Measurements from ENCODE around the gene SPINT1. TPM values are rescaled to one million over a fixed set of nuclear protein-coding genes. Genes with fewer than 3 reads are reported as not detected.

The SPINT1 gene
- total RNA-seq, 1 experiment from 2014 or later: 123 TPM

DNA sequence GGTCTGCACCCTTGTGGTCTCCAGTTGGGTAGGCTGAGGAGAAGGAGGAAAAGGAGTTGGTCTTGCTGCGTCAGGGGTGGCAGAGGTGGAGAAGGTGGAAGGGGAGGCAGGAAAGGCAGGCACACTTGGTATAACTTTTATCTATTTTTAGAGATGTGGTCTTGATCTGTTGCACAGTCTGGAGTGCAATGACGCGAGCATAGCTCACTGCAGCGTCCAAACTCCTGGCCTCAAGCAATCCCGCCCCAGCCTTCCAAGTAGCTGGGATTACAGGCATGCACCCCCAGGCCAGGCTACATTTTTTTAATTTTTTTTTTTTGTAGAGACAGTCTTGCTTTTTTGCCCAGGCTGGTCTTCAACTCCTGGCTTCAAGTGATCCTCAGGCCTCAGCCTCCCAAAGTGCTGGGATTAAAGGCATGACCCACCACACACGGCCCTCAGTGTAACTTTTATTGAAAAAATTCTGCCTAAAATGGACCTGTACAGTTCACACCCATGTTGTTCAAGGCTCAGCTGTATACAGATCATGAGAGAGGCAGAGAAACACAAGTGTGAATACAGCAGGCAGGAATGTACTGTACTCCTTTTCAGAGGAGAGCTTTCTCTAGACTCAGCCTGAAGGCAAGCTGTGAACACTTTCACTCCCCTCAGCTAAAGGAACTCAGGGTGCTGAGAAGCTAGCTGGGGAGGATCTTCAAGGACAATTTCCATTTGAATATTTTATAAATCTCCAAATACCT lies 32.3 kb downstream of the SPINT1 start:
- no peak for DNase-seq (ENCODE audit: low read depth, low spot score)

More for the DNA sequence above, 32.3 kb downstream of the SPINT1 start:
- BruUV-seq (replicated peaks): no TSS peak
- no peak for ATAC-seq
- no peak for TF ChIP-seq EZH2 (IDR thresholded peaks at IDR 0.05)
- TF ChIP-seq EZH2phosphoT487 (IDR thresholded peaks at IDR 0.05; ENCODE audit: borderline replicate concordance): no peak
- TF ChIP-seq POLR2A (IDR thresholded peaks at IDR 0.05; ENCODE audit: borderline replicate concordance, extremely low read depth, insufficient read depth, insufficient read length): no peak
- no peak for TF ChIP-seq POLR2AphosphoS5 (IDR thresholded peaks at IDR 0.05; ENCODE audit: low read depth, low read length)
- no peak for TF ChIP-seq RAD21 (IDR thresholded peaks at IDR 0.05; ENCODE audit: low read depth)
- no peak for TF ChIP-seq SRF (IDR thresholded peaks at IDR 0.05; ENCODE audit: low read depth)
- TF ChIP-seq ZNF274 (IDR thresholded peaks at IDR 0.05; ENCODE audit: low read depth, low read length): no peak
- TF ChIP-seq, protein P1, sequence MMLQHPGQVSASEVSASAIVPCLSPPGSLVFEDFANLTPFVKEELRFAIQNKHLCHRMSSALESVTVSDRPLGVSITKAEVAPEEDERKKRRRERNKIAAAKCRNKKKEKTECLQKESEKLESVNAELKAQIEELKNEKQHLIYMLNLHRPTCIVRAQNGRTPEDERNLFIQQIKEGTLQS (IDR thresholded peaks at IDR 0.05): no peak
- no peak for TF ChIP-seq SIN3A (IDR thresholded peaks at IDR 0.05; ENCODE audit: low read depth)
- TF ChIP-seq YY1 (IDR thresholded peaks at IDR 0.05; ENCODE audit: extremely low read depth, insufficient replicate concordance, low read depth, low read length): no peak
- no peak for TF ChIP-seq CEBPB (IDR thresholded peaks at IDR 0.05; ENCODE audit: low read depth)
- TF ChIP-seq SP1 (IDR thresholded peaks at IDR 0.05; ENCODE audit: low read depth): no peak
- no peak for TF ChIP-seq ELF1 (IDR thresholded peaks at IDR 0.05; ENCODE audit: borderline replicate concordance, low read depth)
- no peak for TF ChIP-seq JUND (IDR thresholded peaks at IDR 0.05)
- TF ChIP-seq EGR1 (IDR thresholded peaks at IDR 0.05; ENCODE audit: low read depth): no peak
- no peak for TF ChIP-seq MAX (IDR thresholded peaks at IDR 0.05)
- TF ChIP-seq ZBTB33 (IDR thresholded peaks at IDR 0.05; ENCODE audit: extremely low read depth, insufficient replicate concordance, low read length): no peak
- no peak for TF ChIP-seq REST (IDR thresholded peaks at IDR 0.05; ENCODE audit: low read depth)
- TF ChIP-seq ZFX (IDR thresholded peaks at IDR 0.05): no peak
- no peak for TF ChIP-seq TCF7L2 (IDR thresholded peaks at IDR 0.05; ENCODE audit: borderline replicate concordance, extremely low read depth, insufficient read depth, insufficient read length)
- Histone ChIP-seq H3K4me1 (ENCODE audit: control insufficient read depth in 1 of 2, insufficient read depth in 2 of 2, low read length in 2 of 2) (peaks cover 47 to 57% of the 10 kb centered on the region in 2 experiments), H3K36me3 (ENCODE audit: control insufficient read depth in 1 of 2, insufficient read depth in 2 of 2, low read length in 2 of 2) (no peaks in the 10 kb centered on the region), H3K9me2 (ENCODE audit: insufficient read depth) (no peaks in the 10 kb centered on the region), H3K4me3 (replicated peaks in 1 of 2; ENCODE audit: low read depth in 1 of 2, low read length in 2 of 2) (no peak overlapping the region), H3K79me2 (ENCODE audit: insufficient read depth, low read length) (no peaks in the 10 kb centered on the region), H3K9me3 (ENCODE audit: control insufficient read depth in 1 of 2, insufficient read depth in 1 of 2, low read depth in 1 of 2, low read length in 2 of 2) (no peaks in the 10 kb centered on the region), H2AFZ (ENCODE audit: low read depth, low read length, poor library complexity, severe bottlenecking) (no peak overlapping the region), H4K20me1 (ENCODE audit: insufficient read depth) (no peaks in the 10 kb centered on the region), H3K27ac (ENCODE audit: low read depth, low read length) (no peak overlapping the region), H3K27me3 (ENCODE audit: insufficient read depth, low read length) (no peaks in the 10 kb centered on the region), H3K4me2 (ENCODE audit: low read length) (no peak overlapping the region), H3K9ac (ENCODE audit: low read length) (no peak overlapping the region)
- intact Hi-C loops (cut with micrococcal nuclease): no loop called here
- ChIA-PET POLR2A (interaction anchor here (0.7 to 1.9 kb wide), 2 partner anchors 13 to 16 kb away, joined by 3 to 7 read pairs; no protein-coding TSS in a partner anchor), RAD21 (ENCODE audit: low non-redundant PET in 1 of 2, low total read pairs in 2 of 2, uncharacterized antibody in 2 of 2, unreplicated experiment in 2 of 2) (interaction anchor here in 1 of 2 experiments (0.7 kb wide), 1 partner anchor 18 kb away, joined by 5 read pairs; no protein-coding TSS in a partner anchor), CTCF (interaction anchor here (1.0 to 4.6 kb wide), 2 partner anchors 16 to 18 kb away, joined by 3 to 26 read pairs; no protein-coding TSS in a partner anchor)
